HG02840 (cell line): ENCODE results near the gene RSRP1.

Experiments
- ATAC-seq: cut with Tn5 transposase; IDR thresholded peaks from one replicate; pipeline ENCODE4 v1.9.1; 2021; ENCODE audit warnings: mild to moderate bottlenecking, moderate library complexity, moderate number of reproducible peaks; ENCODE audit not compliant: unreplicated experiment, low FRiP score

The RSRP1 gene

DNA sequence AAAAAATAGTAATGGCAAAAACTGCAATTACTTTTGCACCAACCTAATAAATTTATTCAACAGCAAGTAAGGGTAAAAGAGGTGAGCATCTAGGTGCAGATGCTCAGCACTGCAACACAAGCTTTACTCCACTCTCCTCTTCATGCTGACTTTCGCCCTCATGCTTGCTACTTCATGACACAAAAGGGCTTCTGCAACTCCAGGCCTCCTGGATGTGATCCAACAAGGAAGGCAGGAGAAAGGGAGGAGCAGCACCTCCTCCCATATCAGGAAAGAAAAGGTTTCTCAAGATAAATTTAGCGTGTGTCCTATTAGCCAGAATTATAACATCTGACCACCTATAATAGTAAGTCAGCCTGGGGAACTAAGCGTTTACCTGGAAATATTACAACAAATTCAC is 26.6 kb downstream of the RSRP1 start:
- ATAC-seq, result no peak

DNA sequence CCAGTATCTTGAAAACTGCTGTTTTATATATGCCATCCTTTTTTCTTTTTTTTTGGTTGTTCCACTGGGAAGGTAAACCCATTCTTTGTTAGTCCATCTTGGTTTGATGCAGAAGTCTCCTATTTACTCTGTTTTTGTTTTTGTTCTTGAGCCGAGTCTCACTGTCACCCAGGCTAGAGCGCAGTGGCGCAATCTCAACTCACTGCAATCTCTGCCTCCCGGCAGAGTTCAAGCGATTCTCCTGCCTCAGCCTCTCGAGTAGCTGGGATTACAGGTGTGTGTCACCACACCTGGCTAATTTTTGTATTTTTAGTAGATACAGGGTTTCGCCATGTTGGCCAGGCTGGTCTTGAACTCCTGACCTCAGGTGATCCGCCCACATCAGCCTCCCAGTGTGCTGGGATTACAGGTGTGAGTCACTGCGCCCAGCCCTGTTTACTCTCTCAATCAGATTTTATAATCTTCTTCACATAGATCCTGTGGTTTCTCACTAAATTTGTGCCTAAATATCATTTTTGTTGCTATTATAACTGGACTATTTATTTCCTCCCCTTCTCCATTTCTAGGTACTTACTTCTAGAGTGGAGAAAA is 27.5 kb downstream of the RSRP1 start:
- ATAC-seq, result no peak

DNA sequence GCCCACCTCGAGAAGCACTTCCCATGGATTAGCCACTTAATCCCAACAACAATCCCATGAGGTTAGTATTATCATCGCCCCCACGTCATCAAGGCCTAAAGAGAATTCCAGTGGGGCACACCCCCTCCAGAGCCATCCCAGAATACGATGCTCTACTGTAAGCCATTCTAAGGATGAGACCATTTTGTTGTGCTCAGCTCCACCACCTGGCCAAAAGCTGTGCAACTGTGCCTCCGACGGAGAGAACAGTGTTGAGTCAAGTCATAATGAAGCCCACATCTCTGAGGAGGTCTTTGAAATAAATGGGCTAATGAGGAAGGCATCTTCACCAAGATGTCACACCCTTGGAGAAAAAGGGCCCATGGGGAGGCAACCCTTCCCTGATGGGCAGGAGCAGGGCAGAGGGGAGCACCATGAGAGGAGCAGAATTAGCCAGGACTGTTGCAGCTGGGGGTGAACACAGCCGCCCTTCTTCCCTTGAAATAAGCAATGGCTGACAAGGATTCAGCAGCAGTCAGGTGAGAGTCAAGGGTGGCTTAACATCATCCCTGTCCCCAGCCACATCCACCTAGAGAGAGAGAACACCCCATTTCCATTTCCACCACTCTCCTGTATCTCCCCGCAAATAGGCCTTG is 29.5 kb downstream of the RSRP1 start:
- no peak for ATAC-seq

DNA sequence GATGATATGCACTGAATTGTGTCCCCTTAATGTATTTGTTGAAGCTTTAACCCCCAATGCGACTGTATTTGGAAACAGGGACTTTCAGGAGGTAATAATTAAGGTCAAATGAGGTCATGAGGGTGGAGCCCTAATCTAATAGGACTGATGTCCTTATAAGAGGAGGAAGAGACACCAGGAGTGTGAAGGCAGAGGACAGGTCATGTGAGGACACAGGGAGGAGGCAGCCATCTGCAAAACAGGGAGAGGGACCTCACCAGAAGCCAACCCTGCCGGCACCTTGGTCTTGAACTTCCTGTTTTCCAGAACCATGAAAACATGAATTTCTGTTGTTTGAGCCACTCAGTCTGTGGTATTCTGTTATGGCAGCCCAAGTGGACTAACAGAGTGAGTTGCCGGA is 30.2 kb downstream of the RSRP1 start:
- no peak for ATAC-seq

DNA sequence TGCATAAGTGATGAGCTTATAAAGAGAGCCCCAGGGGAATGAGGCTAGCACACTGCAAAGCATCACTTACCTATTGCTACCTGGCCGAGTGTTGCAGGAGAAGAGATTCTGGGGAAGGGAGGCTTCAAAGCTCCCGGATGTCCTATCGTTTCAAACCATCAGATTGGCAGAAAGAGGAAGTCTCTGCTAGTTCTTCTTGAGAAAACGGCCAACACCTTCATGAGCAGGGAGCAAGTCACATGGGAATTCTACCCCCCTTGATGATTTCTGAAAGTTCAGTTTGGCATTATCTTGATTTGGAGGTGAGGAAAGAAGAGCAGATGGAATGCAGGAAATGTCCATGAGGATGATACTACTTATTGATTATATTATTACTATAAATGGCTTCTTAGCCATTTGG is 31.1 kb downstream of the RSRP1 start:
- no peak for ATAC-seq

DNA sequence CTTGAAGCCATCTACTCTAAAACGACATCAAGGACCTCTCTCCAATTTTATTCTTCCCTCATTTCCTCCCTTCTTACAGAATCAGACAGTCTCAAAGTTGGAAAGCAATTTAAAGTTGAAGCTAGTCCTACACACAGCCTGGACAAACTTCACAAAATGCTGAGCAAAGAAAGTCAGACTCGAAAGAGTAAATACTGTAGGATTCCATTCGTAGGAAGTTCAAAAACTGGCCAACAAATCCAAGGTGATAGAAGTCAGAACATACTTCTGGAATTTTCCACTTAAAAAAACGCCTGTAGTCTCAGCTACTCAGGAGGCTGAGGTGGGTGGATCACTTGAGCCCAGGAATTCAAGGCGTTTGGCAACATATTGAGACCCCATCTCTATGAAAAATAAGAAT is 34.5 kb downstream of the RSRP1 start:
- no peak for ATAC-seq

DNA sequence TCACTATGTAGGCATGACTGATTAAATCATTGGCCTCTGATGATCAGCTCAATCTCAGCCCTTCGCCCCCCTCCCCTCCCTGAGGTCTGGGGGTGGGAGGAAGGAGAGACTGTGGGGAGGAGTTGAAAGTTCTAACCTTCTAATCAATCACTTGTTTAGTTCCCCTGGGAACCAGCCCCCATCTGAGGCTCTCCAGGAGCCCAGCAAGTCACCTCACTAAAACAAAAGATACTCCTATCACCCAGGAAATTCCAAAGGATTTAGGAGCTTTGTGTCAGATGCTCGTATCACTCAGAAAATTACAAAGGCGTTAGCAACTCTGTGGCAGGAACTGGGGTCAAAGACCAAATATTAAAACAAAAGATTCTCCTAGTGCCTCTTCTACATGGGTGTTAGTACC is 36.5 kb downstream of the RSRP1 start:
- ATAC-seq, result no peak

DNA sequence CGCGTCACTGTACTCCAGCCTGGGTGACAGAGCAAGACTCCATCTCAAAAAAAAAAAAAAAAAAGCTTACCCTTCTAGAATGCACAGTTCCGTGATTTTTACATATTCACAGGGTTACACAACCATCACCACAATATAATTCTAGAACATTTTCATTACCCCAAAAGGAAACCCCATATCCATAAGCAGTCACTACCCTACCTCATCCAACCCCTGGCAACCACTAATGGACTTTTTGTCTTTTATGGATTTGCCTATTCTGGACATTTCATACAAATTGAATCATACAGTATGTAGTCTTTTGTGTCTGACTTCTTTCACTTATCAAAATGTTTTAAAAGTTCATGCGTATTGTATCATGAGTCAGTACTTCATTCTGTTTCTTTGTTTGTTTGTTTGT is 37.7 kb downstream of the RSRP1 start:
- ATAC-seq, result no peak

DNA sequence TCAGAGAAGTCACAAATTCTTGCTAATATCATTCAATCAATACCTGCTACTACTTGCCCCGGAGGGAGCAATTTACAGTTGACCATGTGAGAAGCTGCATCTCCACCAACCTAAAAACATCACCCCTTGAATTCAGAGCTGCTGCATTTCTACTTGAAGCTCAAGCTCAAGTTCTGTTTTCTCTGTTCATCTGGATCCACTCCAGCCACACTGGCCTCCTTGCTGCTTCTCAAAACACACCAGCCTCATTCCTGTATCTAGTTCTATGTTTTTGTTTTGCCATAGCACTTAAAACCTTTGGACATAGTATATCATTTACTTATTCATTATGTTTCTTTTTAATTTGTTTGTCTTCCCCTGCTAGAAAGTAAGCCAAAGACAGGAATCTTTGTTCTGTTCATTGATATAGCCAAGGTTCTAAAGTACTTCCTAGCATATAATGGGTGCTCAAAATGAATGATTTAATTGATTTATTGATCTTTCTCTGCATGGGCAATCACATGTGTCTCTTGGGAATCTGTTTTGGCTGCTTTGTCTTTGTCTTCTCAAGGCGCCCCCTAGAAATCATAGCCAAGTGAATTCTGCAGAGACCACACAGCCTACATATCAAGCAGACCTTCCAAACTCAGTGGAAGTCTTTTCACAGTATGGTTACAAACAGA is 38.6 kb downstream of the RSRP1 start:
- ATAC-seq, result no peak

DNA sequence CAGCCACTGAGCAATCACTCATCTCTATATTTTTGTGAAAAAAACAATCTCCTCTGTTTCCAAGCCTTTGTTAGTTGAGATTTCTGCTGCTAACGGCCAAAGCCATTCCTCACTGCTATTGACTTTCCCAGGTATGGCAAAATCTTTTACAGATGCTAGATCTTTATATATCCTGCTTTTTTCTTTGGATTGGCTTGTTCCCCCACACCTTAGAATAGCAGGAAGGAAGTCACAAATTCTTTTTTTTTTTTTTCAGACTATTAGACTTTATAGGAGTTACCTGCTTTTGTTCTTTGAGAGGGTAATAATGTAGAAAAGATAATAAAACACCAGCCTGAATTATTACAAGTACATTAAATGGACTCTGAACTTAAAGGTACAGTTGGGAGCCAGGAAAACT is 39.2 kb downstream of the RSRP1 start:
- ATAC-seq, result no peak

DNA sequence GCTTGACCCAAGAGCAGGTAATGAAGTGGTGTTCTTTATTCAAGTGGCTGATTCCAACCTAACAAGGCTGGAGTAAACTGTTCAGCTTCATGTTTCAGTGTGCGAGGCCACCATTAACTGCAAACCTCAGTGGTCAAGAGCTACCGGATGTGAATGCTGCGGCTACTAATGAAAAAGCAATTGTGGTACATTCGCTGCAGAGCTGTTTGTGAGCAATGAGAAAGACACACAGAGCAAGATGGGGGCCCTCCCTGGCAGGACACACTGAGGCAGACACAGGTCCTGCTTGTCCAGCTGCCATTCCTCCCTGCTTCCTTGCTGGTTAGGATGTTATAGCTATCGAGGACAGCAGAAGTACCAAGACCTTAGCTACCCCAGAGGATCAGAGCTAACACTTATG is 41.1 kb downstream of the RSRP1 start:
- no peak for ATAC-seq

DNA sequence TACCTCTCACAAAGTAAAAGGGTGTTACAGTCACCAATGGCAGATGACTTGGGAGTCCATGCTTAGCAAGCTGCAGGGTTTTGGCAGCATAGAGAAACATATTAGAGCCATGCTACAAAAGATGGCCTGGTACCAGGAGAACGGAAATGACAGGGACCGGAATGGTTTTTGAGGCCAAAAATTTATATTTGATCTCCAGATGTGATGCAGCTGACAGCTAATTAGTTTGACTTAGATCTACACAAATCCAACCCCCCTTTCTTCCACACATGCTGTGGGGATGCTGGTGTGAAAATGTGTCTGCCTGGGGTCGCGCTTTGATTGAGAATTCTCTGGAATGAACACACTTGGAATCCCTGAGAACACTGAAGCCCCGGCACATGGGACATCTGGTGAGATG is 41.5 kb downstream of the RSRP1 start:
- ATAC-seq, result no peak

DNA sequence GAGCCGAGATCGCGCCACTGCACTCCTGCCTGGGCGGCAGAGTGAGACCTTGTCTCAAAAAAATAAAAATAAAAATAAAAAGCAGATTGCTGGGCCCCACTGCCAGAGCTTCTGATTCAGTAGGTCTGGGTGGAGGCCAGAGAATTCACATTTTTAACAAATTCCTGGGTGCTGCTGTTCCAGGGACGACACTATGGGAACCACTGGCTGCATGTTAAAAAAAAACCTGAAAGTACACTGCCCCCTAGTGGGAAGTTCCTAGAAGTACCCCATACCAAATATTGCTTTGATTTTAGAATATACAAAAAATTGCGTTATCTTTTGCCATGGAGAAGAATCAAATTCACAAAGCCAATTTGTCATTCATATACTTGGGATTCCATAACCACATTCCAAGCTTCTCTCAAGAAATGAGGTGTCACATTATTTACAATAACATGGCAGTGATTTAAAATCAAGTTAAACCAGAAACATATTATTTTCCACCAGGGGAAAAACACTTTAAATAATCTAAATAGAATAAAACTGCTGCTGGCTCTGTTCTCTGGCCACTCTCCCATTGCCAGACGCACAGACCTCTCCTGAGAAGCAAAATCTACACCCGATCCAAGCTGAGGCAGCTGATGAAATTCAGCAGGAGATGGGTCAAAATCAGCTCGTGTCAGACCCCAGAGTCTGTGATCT is 42.3 kb downstream of the RSRP1 start:
- no peak for ATAC-seq

DNA sequence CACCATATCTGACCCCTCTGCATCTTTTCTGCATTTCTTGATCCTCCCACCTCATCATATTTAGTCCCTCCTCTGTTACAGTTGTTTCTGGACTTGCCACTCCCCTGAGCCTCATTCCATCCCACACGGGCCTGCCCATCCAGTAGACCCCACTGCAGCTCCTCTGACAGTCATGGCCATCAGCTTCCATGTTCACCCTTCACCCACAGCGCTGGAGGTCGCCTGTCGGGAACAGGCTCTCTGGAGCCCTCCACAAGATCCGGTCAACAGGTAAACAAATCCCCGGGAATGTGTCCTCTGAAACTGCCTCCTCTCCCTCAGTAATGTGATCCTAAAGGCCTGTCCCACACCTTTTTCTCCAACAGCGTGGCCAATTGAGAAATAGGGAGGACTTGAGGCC is 46.2 kb downstream of the RSRP1 start:
- ATAC-seq, result no peak

DNA sequence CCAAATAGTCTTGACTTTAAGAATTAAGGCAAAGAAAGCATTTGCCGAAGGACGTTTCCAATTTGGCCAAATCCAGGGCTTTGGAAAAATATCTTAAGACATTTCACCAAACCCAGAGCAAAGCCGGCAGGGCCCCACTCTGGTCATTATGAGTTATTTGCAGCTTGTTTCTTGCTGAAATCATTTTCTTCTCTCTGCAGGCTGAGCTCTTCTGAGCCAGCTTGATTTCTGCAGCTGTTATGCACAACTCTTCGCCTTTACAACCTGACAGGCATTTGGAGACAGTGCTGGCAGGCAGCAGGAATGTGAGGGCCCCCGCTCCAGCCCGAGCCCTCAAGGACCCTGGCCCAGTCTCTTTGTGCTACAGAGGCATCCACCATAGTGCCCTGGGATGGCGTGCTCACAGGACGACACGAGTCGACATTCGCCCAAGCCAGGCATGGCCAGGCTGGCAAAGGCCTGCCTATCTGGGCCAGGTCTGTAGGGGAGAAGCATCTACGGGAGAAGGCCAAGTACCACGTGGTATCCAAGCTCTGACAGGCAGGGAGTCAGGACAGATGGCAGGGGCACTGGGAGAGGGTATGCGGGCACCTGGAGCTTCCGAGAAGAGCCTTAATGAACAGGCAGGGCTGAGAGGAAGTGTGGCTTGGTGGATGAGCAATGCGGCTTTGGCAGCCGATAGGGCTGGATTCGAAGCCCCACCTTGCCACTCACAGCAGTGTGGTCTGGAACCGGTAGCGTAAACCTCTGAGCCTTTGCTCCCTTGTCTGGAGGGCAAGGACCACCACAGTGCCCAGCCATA is 47.2 kb downstream of the RSRP1 start:
- no peak for ATAC-seq

DNA sequence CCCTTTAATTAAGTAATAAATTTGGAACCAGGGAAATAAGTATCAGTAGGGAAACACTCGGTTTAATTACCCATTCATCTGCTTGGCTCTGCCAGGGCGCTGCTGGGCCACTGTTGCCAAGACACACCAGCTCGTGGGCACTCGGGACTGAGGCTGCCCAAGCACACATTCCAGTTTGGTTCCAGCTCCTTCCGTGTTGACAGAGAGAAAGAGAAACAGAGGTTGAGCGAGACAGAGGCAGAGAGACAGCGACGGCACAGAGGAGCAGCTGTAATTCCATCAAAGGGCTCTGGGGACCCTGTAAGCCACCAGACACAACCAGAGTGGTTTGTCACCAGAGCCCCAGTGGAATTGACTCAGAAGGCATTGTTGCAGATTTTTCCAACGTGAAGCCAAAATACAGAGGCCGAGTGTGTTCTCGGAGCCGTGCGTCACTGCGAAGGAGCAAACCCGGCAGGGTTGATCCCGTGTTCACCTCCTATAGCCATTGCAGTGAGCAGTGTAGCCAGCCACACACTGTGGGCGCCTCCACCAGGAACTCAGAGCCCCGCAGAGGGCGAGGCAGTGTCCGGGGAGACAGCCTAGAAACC is 48.5 kb downstream of the RSRP1 start:
- ATAC-seq, result no peak

DNA sequence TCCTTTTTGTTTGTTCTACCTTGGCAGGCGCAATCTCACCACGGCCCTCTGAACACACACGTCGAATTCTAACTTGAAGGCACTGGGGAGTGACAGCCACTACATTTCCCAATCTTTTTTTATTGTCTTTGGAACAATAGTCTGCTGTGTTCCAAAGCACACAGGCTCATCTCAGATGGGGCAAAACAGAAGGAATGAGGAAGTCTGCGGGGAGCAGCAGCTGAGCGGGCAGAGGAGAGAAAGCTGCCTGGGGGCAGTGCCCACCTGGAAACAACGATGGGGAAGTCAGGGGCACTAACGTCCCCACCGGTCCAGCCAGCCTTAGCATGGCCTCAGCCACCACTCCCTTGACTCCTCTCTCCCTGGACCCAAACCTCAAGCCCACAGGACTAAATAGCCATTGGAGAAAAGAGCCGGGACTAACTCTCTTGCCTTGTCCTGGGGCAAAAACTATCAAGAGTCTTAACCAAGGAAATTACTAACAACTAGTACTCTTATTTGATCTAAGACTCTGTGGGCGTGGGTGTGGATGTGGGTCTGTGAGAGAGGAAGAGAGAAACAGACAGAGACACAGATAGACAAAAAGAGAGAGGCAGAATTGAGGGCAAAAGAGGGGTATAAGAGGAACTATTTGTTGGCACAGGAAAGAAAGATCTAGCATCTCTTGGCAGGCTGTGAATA is 49.1 kb downstream of the RSRP1 start:
- no peak for ATAC-seq

DNA sequence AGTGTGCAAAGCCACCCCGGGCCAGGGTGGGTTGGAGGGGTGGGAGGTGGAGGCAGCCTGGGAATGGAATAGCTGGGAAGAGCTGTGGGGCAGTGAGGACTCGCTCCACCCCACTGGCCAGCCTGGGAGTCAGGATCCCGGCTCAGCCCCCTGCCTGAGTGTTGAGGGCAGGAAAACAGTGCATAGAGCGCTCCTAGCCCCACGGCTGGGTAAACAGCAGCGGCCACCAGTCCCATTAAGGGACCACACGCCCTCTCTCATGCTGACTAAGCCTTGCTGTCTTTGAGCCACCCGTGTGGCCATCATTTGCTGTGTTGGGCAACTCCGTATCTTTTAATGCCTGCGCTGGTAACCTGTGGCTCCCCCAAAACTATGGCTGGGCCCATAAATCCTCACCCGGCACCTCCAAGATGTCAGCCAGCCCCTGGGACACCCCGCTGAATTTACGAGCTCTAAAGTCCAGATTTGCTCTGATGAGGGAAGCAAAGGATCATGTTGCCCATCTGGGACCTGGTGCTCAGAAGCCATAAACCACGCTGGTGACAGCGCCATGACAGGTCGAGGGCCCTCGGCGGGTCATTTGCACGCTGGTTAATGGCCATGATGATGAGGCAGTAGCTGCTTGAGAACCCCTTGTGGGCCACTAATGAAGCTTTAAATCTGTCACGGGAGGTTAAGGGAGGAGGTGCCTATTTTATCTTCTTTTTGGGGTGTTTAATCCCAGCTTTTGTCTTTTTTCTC is 49.8 kb downstream of the RSRP1 start:
- no peak for ATAC-seq

DNA sequence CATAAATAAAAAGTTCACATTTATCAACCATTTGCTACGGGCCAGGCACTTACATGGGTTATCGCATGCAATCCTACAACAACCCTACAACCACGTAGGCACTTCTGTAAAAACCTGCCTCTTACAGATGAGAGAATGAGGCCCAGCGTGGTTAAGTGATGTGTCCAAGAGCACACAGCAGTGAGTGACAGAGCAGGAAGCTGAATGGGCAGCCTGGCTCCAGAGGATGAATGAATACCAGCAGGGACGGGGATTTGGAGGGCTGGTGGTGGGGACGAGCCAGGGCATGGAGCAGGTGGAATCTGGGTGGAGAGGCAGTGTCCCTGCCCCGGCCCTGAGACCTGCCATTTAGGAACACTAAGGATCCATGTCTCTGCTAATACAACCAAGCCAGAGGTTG is 50.4 kb downstream of the RSRP1 start:
- ATAC-seq, result no peak
